Hepatocyte (in vitro differentiated cells): ENCODE measurements around the gene ABHD3. TPM values are rescaled to one million over a fixed set of nuclear protein-coding genes. Genes with fewer than 3 reads are reported as not detected.
A peak's percentile ranks its signal among the peaks of the same experiment; 100 is the strongest.
"Not testable (repeated sequence)": the region's sequence is repeated elsewhere in the genome, so short reads cannot be mapped to it uniquely, and the experiment has no call there.

Experiments
- DNase-seq: peaks from one replicate; pipeline ENCODE4 v3.0.0-alpha.2; 2016; ENCODE audit warnings: low spot score
- H2AFZ ChIP-seq: fragments of 200-600 bp; sonication (generic); 2 replicates; pipeline ENCODE4 v1.6.0; 2016; ENCODE audit warnings: antibody characterized with exemption, mild to moderate bottlenecking
- H3K27ac ChIP-seq: fragments of 200-600 bp; sonication (generic); 2 replicates; pipeline ENCODE4 v1.5.1; 2016; ENCODE audit warnings: mild to moderate bottlenecking
- H3K27me3 ChIP-seq: fragments of 200-600 bp; sonication (generic); 2 replicates; pipeline ENCODE4 v1.6.1; 2016
- H3K36me3 ChIP-seq: fragments of 200-600 bp; sonication (generic); replicated peaks from 2 replicates; pipeline ENCODE4 v1.5.1; 2016; ENCODE audit warnings: low read depth; ENCODE audit not compliant: insufficient read depth
- H3K4me1 ChIP-seq: fragments of 200-600 bp; sonication (generic); 2 replicates; pipeline ENCODE4 v1.5.1; 2016; ENCODE audit warnings: mild to moderate bottlenecking, moderate library complexity; ENCODE audit not compliant: insufficient read depth
- H3K4me2 ChIP-seq: fragments of 200-600 bp; sonication (generic); 2 replicates; pipeline ENCODE4 v1.6.0; 2016
- H3K4me3 ChIP-seq: fragments of 200-600 bp; sonication (generic); 2 replicates; pipeline ENCODE4 v1.5.1; 2016; ENCODE audit warnings: mild to moderate bottlenecking
- H3K79me2 ChIP-seq: fragments of 200-600 bp; sonication (generic); 2 replicates; pipeline ENCODE4 v1.6.0; 2017; ENCODE audit warnings: mild to moderate bottlenecking
- H3K9me2 ChIP-seq: fragments of 200-600 bp; sonication (generic); replicated peaks from 2 replicates; pipeline ENCODE4 v1.6.0; 2017; ENCODE audit warnings: mild to moderate bottlenecking; ENCODE audit not compliant: insufficient read depth
- H3K9me3 ChIP-seq: fragments of 200-600 bp; sonication (generic); 2 replicates; pipeline ENCODE4 v1.5.1; 2016; ENCODE audit warnings: low read depth, mild to moderate bottlenecking
- H4K20me1 ChIP-seq: fragments of 200-600 bp; sonication (generic); 2 replicates; pipeline ENCODE4 v1.6.0; 2016; ENCODE audit warnings: mild to moderate bottlenecking; ENCODE audit not compliant: insufficient read depth, poor library complexity, severe bottlenecking
- EZH2 ChIP-seq: fragments of 200-600 bp; sonication (generic); IDR thresholded peaks from 2 replicates; pipeline ENCODE4 v1.6.1; 2016; ENCODE audit warnings: antibody characterized with exemption, mild to moderate bottlenecking, borderline replicate concordance
- EZH2phosphoT487 ChIP-seq: fragments of 200-600 bp; sonication (generic); IDR thresholded peaks from one replicate; pipeline ENCODE4 v1.6.1; 2018; ENCODE audit warnings: antibody characterized with exemption, mild to moderate bottlenecking, low read depth, moderate library complexity; ENCODE audit not compliant: unreplicated experiment, severe bottlenecking
- WGBS: methylation state at CpG from one replicate; pipeline ENCODE4 v1.1.6; 2016; ENCODE audit warnings: low lambda C conversion rate; ENCODE audit errors: missing lambda C conversion rate; 5-methylcytosine and 5-hydroxymethylcytosine counted together
- polyA plus RNA-seq: library from polyadenylated mRNA; unstranded; fragments of >200 nt; fragmentation: Nextera tagmentation; extraction: Ambion mirVana; gene quantifications from 2 replicates; pipeline ENCODE4 v1.2.1, GENCODE V29; 2016
- total RNA-seq: library from RNA; depleted of rRNA; stranded (reverse); fragments of >200 nt; gene quantifications from 2 replicates; pipeline ENCODE4 v1.2.3, GENCODE V29; 2014
- TF ChIP-seq, protein P1 (sequence below): fragments of 200-600 bp; sonication (generic); IDR thresholded peaks from 2 replicates; pipeline ENCODE4 v1.5.1; 2016; ENCODE audit warnings: antibody characterized with exemption, mild to moderate bottlenecking; ENCODE audit not compliant: poor library complexity

The ABHD3 gene
- total and polyA plus RNA-seq, 2 experiments from 2014 or later = 45.9 to 60.1 TPM

DNA sequence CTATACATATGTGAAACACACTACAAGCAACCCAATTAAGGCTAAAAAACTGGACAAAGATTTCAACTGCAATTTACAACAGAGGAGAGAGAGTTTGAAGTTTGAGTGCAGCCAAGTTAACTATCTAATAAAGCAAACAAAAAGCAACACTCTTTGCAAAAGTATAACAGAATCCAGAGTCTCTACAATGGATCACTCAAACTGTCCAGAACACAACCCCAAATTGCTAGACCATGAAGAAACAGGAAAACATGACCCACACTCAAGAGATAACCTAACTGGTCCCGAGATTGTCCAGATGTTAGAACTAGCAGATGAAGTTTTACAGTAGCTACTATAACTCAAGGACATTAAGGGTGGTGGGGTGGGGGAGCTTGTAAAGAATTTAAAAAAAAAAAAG lies 14.8 kb downstream of the ABHD3 start:
- no peak overlapping the region for H3K27ac ChIP-seq
- WGBS = 68% methylated on average over 1 of the region's 1 CpG
- DNase-seq = no peak
- TF ChIP-seq, protein P1, sequence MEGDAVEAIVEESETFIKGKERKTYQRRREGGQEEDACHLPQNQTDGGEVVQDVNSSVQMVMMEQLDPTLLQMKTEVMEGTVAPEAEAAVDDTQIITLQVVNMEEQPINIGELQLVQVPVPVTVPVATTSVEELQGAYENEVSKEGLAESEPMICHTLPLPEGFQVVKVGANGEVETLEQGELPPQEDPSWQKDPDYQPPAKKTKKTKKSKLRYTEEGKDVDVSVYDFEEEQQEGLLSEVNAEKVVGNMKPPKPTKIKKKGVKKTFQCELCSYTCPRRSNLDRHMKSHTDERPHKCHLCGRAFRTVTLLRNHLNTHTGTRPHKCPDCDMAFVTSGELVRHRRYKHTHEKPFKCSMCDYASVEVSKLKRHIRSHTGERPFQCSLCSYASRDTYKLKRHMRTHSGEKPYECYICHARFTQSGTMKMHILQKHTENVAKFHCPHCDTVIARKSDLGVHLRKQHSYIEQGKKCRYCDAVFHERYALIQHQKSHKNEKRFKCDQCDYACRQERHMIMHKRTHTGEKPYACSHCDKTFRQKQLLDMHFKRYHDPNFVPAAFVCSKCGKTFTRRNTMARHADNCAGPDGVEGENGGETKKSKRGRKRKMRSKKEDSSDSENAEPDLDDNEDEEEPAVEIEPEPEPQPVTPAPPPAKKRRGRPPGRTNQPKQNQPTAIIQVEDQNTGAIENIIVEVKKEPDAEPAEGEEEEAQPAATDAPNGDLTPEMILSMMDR = no peak
- TF ChIP-seq EZH2phosphoT487 (no peak), EZH2 (no peak)
- no peaks in the 10 kb centered on the region for H4K20me1 ChIP-seq
- H3K36me3 ChIP-seq = no peaks in the 10 kb centered on the region
- no peak overlapping the region for H3K4me3 ChIP-seq
- H3K4me1 ChIP-seq = peaks cover 13% of the 10 kb centered on the region
- H3K9me2 ChIP-seq = no peaks in the 10 kb centered on the region
- H3K9me3 ChIP-seq = no peaks in the 10 kb centered on the region
- H3K79me2 ChIP-seq = peaks cover 4% of the 10 kb centered on the region
- no peak overlapping the region for H3K4me2 ChIP-seq
- H2AFZ ChIP-seq = no peak overlapping the region
- no peaks in the 10 kb centered on the region for H3K27me3 ChIP-seq

DNA sequence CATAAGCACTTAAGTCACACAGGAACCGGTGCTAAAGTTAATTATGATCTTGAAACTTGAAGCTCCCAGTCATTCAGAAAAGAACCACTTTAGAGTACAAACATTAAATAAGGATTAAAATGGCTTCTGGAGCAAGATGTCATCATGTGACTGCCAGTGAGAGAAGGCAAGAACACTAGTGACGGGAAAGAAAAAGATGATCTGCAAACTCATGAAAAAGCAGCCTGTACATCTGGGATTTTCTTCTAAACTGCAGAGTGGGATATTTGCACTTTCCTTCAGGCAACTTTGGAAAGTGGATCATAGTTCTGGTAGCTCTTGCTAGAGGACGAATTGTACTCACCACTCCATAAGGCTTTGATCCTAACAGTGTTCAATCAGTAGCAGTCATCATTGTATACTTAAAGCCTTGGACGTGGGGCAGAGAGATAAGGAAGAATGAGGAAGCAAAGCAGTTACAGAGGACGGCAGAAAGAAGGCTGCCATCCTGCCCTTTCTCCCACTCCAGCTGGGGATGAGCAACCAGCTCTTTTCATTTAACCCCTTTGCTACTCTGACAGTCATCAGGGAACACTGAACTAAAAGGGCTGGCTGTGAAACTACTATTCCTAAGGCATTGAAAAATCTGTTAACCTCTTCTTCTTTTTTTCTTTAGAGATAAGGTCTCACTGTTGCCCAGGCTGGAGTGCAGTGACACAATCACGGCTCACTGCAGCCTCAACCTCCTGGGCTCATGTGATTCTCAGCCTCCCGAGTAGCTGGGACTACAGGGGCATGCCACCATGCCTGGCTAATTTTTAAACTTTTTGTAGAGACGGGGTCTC lies 18.1 kb downstream of the ABHD3 start:
- DNase-seq = peak; percentile 69
- no peaks in the 10 kb centered on the region for H3K27me3 ChIP-seq
- H4K20me1 ChIP-seq = no peaks in the 10 kb centered on the region
- TF ChIP-seq EZH2phosphoT487 (peak; percentile 88), EZH2 (no peak)
- TF ChIP-seq, protein P1 = no peak
- H3K27ac ChIP-seq = peak overlapping the region; percentile 90
- H3K36me3 ChIP-seq = no peaks in the 10 kb centered on the region
- no peak overlapping the region for H2AFZ ChIP-seq
- no peaks in the 10 kb centered on the region for H3K9me2 ChIP-seq
- peak overlapping the region; percentile 61 for H3K4me2 ChIP-seq
- peaks cover 4% of the 10 kb centered on the region for H3K79me2 ChIP-seq
- no peaks in the 10 kb centered on the region for H3K9me3 ChIP-seq
- H3K4me3 ChIP-seq = no peak overlapping the region
- peaks cover 17% of the 10 kb centered on the region for H3K4me1 ChIP-seq
- WGBS = 23% methylated on average over 8 of the region's 8 CpGs

DNA sequence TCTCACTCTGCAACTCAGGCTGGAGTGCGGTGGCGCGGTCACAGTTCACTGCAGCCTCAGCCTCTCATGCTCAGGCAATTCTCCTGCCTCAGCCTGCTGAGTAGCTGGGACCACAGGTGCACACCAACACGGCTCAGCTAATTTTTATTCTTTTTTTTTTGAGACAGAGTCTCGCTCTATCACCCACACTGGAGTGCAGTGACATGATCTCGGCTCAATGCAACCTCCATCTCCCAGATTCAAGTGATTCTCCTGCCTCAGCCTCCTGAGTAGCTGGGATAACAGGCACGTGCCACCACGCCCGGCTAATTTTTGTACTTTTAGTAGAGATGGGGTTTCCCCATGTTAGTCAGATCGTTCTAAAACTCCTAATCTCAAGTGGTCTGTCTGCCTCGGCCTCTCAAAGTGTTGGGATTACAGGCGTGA lies 19.0 kb downstream of the ABHD3 start:
- not testable (repeated sequence) for H3K79me2 ChIP-seq, H4K20me1 ChIP-seq, H2AFZ ChIP-seq, H3K9me2 ChIP-seq, DNase-seq, H3K4me3 ChIP-seq, H3K9me3 ChIP-seq, H3K36me3 ChIP-seq, H3K27me3 ChIP-seq
- Histone ChIP-seq H3K4me1 (peaks cover 17% of the 10 kb centered on the region), H3K27ac (peak overlapping the region; percentile 90), H3K4me2 (peak overlapping the region; percentile 61)
- WGBS = 85% methylated on average over 12 of the region's 12 CpGs

DNA sequence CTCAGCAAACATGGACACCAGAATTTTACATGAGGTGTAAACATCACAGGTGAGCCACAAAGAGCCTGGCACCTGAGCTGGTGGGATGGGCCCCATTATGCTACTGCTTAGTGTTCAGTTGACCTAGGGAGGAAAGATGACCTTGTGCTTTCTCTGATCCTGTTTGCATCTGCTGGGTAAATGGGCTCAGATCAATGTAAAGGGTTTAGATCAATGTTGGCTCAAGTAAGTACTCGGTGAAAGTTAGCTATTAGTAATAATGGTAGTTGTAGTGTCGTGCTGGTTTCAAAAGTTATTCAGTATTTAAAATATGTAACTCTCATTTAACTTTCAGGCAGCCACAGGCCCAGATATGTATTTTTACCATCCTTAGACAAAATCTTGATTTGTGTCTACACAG lies 19.8 kb downstream of the ABHD3 start:
- H3K4me2 ChIP-seq = no peak overlapping the region
- no peak overlapping the region for H2AFZ ChIP-seq
- H3K9me2 ChIP-seq = no peaks in the 10 kb centered on the region
- H3K27me3 ChIP-seq = no peaks in the 10 kb centered on the region
- peaks cover 17% of the 10 kb centered on the region for H3K4me1 ChIP-seq
- DNase-seq = no peak
- no peaks in the 10 kb centered on the region for H3K9me3 ChIP-seq
- H4K20me1 ChIP-seq = no peaks in the 10 kb centered on the region
- WGBS = 77% methylated on average over 2 of the region's 2 CpGs
- peaks cover 1% of the 10 kb centered on the region for H3K79me2 ChIP-seq
- no peak overlapping the region for H3K4me3 ChIP-seq
- H3K36me3 ChIP-seq = no peaks in the 10 kb centered on the region
- H3K27ac ChIP-seq = peak overlapping the region; percentile 90
- TF ChIP-seq EZH2phosphoT487 (no peak), EZH2 (no peak)
- TF ChIP-seq, protein P1 = no peak
